IgD-negative memory B cell (primary cell): ENCODE data around the gene PRPH2. TPM values are rescaled to one million over a fixed set of nuclear protein-coding genes. Genes with fewer than 3 reads are reported as not detected.
"Not testable (repeated sequence)": the region's sequence is repeated elsewhere in the genome, so short reads cannot be mapped to it uniquely, and the experiment has no call there.

Source experiments
- H3K27ac Mint-ChIP-seq, 3 donors: one replicate each; pipeline ENCODE4 v1.8.0; 2020 to 2022; ENCODE audit warnings: mild to moderate bottlenecking in 3 of 3, mixed read lengths in 3 of 3, moderate library complexity in 1 of 3
- H3K27me3 Mint-ChIP-seq: one replicate; pipeline ENCODE4 v1.8.0; 2021; ENCODE audit warnings: mixed read lengths
- H3K36me3 Mint-ChIP-seq: one replicate; pipeline ENCODE4 v1.8.0; 2020; ENCODE audit warnings: mild to moderate bottlenecking, mixed read lengths
- H3K4me1 Mint-ChIP-seq, 3 donors: one replicate each; pipeline ENCODE4 v1.8.0; 2020 to 2022; ENCODE audit warnings: mixed read lengths in 3 of 3, mild to moderate bottlenecking in 1 of 3
- H3K4me3 Mint-ChIP-seq, 4 donors: one replicate each; pipeline ENCODE4 v1.8.0; 2020 to 2022; ENCODE audit warnings: mild to moderate bottlenecking in 4 of 4, mixed read lengths in 4 of 4, moderate library complexity in 3 of 4
- H3K9me3 Mint-ChIP-seq, 3 donors: one replicate each; pipeline ENCODE4 v1.8.0; 2020 to 2021; ENCODE audit warnings: mixed read lengths in 3 of 3, mild to moderate bottlenecking in 1 of 3
- polyA plus RNA-seq: library from polyadenylated mRNA; unstranded; fragments of 300-500 nt; fragmentation: Illumina TruSeq; gene quantifications from one replicate; pipeline ENCODE4 v1.2.3, GENCODE V29; 2021

Gene PRPH2
- polyA plus RNA-seq, 1 donor from 2014 or later = not detected

DNA sequence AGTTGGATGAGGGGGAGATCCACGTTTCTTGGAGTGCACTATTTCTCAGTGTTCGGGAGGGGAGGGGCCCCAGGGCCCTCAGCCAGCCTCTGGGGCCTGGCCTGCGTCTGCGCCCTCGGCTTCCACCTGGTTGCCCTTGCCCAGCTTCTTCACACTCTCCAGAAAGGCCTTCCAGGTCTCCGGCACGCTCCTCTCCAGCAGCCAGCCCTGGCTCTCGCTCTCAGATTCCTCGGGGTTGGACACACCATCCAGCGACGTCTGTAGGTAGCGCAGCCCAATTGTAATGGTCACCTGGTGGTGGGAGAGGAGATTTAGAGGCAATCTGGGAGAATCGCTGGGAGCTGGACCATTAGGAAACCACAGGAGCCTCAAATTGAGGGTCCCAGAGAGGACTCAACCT lies 24.2 kb downstream of the PRPH2 start:
- no peaks in the 10 kb centered on the region for H3K27me3 Mint-ChIP-seq
- peaks cover 4 to 10% (median 8%) of the 10 kb centered on the region in 3 donors for H3K4me1 Mint-ChIP-seq
- H3K27ac Mint-ChIP-seq = no peak overlapping the region

DNA sequence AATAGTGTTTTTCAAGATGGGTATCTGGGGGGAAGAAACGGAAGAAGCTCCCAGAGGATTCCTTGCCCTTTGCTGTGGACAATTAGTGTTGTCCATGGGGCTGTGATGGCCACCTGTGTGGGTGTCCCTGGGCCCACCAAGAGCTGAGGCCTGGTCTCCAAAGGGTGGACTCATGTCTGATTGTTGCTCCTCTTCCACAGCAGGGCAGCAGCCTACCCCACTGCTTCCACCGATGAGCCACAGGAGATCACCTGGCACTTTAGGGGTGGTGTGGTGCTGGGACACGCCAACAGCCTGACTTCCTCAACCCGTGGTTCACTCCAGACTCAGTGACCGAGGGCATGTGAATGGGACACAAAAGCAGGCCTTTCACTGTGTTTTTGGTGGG lies 25.1 kb downstream of the PRPH2 start:
- H3K4me3 Mint-ChIP-seq = no peak overlapping the region
- peaks cover 4 to 14% (median 8%) of the 10 kb centered on the region in 3 donors for H3K4me1 Mint-ChIP-seq
- H3K36me3 Mint-ChIP-seq = no peaks in the 10 kb centered on the region
- H3K27me3 Mint-ChIP-seq = no peaks in the 10 kb centered on the region
- peak overlapping the region in 1 of 3 donors; percentile 63 for H3K27ac Mint-ChIP-seq
- H3K9me3 Mint-ChIP-seq = no peaks in the 10 kb centered on the region

More for the DNA sequence above, 24.2 kb downstream of the PRPH2 start:
- no peaks in the 10 kb centered on the region for H3K9me3 Mint-ChIP-seq
- no peak overlapping the region for H3K4me3 Mint-ChIP-seq
- H3K36me3 Mint-ChIP-seq = no peaks in the 10 kb centered on the region

DNA sequence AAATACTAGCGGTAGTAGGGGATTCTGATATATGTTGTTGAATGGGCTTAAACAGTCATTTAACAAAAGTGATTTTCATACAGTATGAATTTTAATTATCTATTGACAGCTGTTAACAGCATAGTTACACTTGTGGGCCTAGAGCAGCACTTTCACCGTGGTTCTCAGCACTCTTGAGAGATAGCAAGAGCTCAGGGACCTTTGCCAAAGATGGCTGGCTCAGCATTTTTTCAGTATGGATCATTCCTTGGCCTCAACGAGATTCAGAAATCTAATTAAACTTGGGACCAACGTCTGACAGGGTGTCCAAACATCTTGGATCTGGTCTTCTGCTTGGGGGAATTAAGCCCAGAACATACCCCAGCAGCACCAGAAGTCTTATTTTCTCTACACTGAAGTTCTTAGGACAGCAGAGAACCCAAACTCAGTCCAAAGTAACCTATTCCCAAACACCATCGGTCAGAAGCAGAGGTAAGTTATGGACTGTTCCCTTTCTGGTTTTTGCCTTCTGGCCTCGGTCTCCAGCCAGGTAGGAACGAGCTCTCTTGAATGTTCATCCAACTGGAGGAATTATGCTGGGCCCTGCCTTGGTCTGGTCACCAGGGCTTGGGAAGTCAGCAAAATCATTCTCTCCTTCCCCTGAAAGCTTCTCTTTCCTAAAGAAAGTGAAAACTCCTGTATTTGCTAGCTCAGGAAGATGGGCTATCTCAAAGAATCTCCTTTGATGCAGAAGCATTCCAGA lies 25.7 kb downstream of the PRPH2 start:
- H3K27me3 Mint-ChIP-seq = no peaks in the 10 kb centered on the region
- H3K9me3 Mint-ChIP-seq = no peaks in the 10 kb centered on the region
- peak overlapping the region in 1 of 3 donors; percentile 63 for H3K27ac Mint-ChIP-seq
- H3K4me3 Mint-ChIP-seq = no peak overlapping the region
- H3K4me1 Mint-ChIP-seq = peaks cover 4 to 14% (median 8%) of the 10 kb centered on the region in 3 donors
- H3K36me3 Mint-ChIP-seq = no peaks in the 10 kb centered on the region

DNA sequence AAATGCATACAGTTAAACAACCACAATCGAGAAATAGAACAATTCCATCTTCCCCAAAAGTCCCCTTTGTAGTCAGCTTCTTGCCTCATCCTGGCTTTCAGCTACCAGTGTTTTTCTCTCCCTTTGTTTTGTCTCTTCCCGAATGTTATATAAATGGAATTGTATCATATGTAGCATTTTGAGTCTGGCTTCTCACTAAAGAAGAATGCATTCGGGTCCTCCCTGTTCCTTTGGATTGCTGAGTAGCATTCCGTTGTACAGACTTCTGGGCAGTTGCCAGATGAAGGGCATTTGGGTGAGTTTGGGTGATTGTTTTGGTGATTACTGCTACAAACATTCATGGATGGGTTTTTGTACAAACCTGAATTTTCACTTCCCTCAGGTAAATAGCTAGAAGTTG lies 27.8 kb downstream of the PRPH2 start:
- Mint-ChIP-seq H3K36me3 (no peaks in the 10 kb centered on the region), H3K27ac (peak overlapping the region in 2 of 3 donors; percentile 17 to 35), H3K27me3 (no peaks in the 10 kb centered on the region), H3K9me3 (no peaks in the 10 kb centered on the region), H3K4me1 (peaks cover 4 to 19% (median 12%) of the 10 kb centered on the region in 3 donors), H3K4me3 (no peak overlapping the region)

DNA sequence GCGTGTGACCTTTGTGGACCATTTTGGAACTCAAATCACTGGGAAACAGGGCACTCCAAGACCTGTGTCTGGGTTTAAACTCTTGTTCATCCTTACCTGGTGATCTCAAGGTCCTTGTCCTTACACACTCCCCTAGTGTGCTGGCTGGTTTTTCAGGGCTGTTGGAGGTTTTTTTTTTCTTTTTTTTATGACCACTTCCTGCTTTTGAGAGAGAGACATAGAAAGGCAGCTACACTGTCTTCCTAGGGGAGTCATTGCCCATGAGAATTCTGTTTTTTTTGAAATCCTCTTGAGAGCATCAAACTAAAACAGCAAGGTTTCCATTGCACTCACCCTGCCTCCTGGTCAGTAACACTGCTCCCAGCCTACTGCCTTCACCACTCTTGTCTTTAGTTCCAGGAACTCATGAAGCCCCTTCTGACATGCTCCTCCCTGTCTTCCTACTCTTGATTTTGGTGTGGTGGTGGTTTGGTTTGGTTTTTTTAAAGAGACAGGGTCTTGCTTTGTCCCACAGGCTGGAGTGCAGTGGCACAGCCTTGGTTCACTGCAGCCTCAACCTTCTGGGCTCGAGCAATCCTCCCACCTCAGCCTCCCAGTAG lies 28.6 kb downstream of the PRPH2 start:
- no peak overlapping the region for H3K4me3 Mint-ChIP-seq
- peak overlapping the region; percentile 24 to 74 (median 26) for H3K27ac Mint-ChIP-seq
- no peaks in the 10 kb centered on the region for H3K27me3 Mint-ChIP-seq
- no peaks in the 10 kb centered on the region for H3K36me3 Mint-ChIP-seq
- H3K4me1 Mint-ChIP-seq = peaks cover 4 to 19% (median 12%) of the 10 kb centered on the region in 3 donors
- no peaks in the 10 kb centered on the region for H3K9me3 Mint-ChIP-seq

DNA sequence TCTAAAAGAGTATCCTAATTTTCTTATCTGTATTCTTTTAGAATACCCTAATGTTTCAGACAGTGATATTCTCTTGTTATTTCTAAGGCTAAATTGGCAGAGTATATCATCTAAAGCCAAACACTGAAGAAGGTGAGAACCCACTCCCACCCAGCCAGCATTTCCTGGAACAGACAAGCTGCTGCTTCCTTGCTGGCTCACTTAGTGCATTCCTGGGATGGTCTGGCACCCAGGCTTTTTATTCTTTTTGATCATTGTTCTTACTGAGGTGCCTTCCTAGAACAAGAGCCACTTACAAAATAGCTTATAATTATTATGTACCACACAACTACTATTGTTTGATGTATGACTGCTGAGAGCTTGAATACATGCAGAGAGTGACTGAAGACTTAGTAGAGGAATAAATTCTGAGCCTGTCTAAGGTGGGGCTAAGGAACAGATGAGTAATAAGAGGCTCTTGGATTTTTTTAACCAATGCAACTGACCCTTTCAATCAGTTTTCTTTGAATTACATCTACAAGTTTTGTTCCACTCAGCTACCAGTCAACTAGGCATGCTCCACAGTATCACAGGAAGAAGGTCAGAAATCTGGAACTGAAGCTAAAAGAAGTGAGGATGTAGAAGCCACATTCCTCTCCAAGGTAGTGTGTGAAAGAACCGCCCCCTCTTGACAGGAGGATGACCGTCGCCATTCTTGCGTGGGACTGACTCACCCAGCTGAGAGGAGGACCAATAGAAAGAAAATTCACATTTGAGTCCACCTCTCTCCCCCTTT lies 30.1 kb downstream of the PRPH2 start:
- Mint-ChIP-seq H3K27ac (peak overlapping the region in 1 of 3 donors; percentile 24), H3K27me3 (no peaks in the 10 kb centered on the region), H3K36me3 (no peaks in the 10 kb centered on the region), H3K4me1 (peaks cover 4 to 19% (median 12%) of the 10 kb centered on the region in 3 donors), H3K9me3 (no peaks in the 10 kb centered on the region), H3K4me3 (no peak overlapping the region)

DNA sequence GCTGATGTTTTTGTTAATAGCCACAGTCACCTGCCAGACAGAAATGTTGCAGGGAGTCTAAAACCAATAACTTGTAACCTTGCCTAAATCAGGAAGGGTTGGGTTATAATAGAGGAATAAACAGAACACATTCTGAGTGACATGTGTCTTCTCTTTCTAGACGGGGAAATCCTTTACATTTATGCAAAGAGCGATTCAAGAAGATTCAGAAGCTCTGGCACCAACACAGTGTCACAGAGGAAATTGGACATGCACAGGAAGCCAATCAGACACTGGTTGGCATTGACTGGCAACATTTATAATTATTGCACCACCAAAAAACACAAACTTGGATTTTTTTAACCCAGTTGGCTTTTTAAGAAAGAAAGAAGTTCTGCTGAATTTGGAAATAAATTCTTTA lies 31.5 kb downstream of the PRPH2 start:
- Mint-ChIP-seq H3K27me3 (no peaks in the 10 kb centered on the region), H3K27ac (peak overlapping the region in 1 of 3 donors; percentile 21), H3K4me3 (no peak overlapping the region), H3K9me3 (no peaks in the 10 kb centered on the region), H3K4me1 (peaks cover 4 to 19% (median 12%) of the 10 kb centered on the region in 3 donors), H3K36me3 (peaks cover 3% of the 10 kb centered on the region)

DNA sequence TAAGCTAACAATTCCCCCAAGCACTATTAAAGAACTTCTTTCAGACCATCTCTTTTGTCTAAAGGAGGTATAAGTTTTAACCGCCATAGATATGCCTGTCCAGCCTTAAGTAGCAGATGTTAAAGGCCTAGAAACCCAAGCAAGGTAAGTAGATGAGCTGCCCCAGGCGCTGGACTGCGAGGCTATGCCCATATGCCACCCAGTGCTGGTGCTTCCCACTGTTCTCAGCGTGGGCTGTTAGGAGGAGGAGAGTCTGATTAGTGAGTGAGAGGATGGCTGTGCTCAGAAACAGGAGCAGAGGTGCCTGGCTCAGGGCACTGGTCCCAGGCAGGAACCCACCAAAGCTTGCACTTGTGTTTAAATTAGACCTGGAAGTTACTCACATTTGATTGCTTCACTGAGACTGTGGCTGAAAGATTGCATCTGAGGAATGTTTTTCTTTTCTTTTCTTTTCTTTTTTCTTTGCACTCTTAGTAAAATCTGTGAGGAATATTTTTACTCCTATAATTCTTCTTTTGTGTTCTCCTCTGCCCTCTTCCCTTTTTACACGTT lies 32.2 kb downstream of the PRPH2 start:
- H3K27ac Mint-ChIP-seq = no peak overlapping the region
- no peaks in the 10 kb centered on the region for H3K27me3 Mint-ChIP-seq
- H3K36me3 Mint-ChIP-seq = peaks cover 4% of the 10 kb centered on the region
- H3K9me3 Mint-ChIP-seq = no peaks in the 10 kb centered on the region
- no peak overlapping the region for H3K4me3 Mint-ChIP-seq
- peaks cover 4 to 19% (median 12%) of the 10 kb centered on the region in 3 donors for H3K4me1 Mint-ChIP-seq

DNA sequence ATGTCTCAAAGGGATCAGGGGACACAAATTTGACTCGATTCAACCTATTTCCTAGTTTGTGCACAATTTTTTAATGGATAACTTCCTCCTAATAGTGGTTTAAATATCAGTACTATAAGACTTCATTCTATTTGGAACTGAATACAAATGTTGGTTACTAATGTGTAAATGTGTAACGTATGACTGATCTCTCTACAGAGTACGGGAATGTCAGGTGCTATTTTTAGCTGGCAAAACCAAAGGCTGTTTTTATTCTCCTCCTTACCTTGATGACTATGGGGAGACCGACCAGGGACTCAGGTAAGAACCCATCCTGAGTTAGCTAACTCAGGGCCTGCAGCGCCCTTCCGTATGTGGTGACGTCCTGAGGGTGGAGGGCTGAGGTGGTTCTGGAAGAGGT lies 33.0 kb downstream of the PRPH2 start:
- no peaks in the 10 kb centered on the region for H3K9me3 Mint-ChIP-seq
- H3K36me3 Mint-ChIP-seq = peaks cover 6% of the 10 kb centered on the region
- peak overlapping the region in 2 of 3 donors; percentile 53 to 68 for H3K27ac Mint-ChIP-seq
- peaks cover 4 to 15% (median 10%) of the 10 kb centered on the region in 3 donors for H3K4me1 Mint-ChIP-seq
- H3K4me3 Mint-ChIP-seq = no peak overlapping the region
- H3K27me3 Mint-ChIP-seq = no peaks in the 10 kb centered on the region

DNA sequence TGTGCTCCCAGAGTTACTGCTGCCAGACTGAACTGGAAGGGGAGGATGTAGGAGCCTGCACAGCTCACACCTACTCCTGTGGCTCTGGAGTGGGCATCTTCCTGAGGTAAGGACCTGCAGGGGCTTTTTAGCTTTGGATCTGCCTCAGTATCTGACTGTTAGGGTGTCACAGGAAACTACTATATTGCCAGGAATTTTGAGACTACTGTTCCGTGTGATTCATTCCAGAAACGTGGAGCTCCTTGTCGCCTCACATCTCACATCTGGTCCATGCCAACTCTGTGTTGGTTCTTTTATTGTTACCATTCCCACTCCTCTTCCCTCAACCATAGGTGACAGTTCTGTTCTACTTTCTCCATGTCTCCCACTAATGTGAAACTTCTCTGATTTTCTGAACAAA lies 34.1 kb downstream of the PRPH2 start:
- peaks cover 0 to 9% (median 4%) of the 10 kb centered on the region in 3 donors for H3K4me1 Mint-ChIP-seq
- no peak overlapping the region for H3K4me3 Mint-ChIP-seq
- no peaks in the 10 kb centered on the region for H3K27me3 Mint-ChIP-seq
- H3K36me3 Mint-ChIP-seq = peaks cover 8% of the 10 kb centered on the region
- no peaks in the 10 kb centered on the region for H3K9me3 Mint-ChIP-seq
- peak overlapping the region in 1 of 3 donors; percentile 1 for H3K27ac Mint-ChIP-seq

DNA sequence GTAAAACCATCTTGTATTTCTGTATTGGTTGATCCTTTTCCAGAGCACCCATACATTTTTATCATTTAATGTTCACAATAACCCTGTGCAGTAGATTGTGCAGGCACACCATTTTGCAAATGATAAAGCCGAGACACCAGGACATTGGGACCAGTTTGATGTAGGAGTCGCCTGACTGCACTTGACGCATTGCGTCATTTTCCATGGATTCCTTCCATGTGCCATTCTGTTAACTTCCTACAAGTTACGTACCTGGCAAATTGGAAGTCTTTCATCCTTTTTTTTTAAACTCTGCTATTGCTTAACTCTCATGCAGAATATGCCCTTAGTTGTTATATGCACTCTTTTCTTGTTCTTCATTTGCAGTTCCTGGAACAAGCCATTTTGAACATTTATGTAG lies 43.0 kb downstream of the PRPH2 start:
- Mint-ChIP-seq H3K27me3 (no peaks in the 10 kb centered on the region), H3K4me3 (no peak overlapping the region), H3K36me3 (peaks cover 10% of the 10 kb centered on the region), H3K27ac (no peak overlapping the region), H3K9me3 (no peaks in the 10 kb centered on the region), H3K4me1 (no peaks in the 10 kb centered on the region)

DNA sequence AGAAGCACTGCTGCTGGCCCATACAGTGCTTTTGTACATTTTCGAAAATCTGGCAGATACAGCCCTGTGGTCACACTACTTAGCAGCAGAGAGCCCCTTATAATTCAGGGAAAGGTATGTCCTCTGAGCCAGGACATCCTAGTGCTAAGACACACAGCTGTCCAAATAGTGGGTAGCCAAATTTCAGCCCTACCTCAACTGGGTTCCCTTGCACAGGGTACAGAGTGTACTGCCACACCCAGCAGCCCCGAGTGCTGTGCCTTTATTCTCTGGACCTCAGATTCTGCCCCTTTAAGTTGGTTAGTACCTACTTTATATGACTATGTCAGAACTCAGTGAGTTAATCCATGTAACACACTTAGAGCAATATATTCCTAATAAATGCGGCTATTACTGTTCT lies 47.6 kb downstream of the PRPH2 start:
- Mint-ChIP-seq H3K4me1 (no peaks in the 10 kb centered on the region), H3K27ac (no peak overlapping the region), H3K4me3 (no peak overlapping the region), H3K27me3 (no peaks in the 10 kb centered on the region), H3K36me3 (peaks cover 2% of the 10 kb centered on the region), H3K9me3 (no peaks in the 10 kb centered on the region)

DNA sequence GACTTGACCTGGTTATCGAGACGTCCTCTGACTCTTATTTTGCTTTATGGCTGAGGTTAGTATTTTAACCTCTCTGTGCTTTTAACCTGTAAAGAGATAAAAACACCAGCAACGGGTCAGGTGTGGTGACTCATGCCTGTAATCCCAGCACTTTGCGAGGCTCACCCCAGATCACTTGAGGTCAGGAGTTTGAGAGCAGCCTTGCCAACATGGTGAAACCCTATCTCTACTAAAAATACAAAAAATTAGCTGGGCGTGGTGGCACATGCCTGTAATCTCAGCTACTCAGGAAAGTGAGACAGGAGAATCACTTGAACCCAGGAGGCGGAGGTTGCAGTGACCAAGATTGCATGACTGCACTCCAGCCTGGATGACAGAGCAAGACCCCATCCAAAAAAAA lies 48.0 kb downstream of the PRPH2 start:
- H3K27ac Mint-ChIP-seq, H3K4me1 Mint-ChIP-seq, H3K27me3 Mint-ChIP-seq, H3K36me3 Mint-ChIP-seq, H3K4me3 Mint-ChIP-seq, H3K9me3 Mint-ChIP-seq: not testable (repeated sequence)

DNA sequence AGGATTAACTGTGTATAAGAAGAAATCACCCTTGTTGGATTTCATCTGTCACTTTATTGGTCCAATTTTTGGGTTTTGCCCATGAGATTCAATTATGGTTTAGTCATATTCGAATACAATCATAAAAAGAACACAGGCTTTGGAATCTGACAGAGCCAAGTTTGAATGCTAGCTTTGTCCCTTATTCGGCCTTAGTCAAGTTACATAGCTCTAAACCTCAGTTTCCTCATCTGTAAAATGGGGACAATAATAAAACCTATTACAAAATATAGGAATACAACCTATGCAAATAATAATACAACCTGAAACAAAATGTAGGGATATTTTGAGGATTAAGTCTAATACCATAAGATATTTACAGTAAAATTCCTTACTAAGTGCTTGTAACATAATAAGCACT lies 57.7 kb downstream of the PRPH2 start:
- H3K27me3 Mint-ChIP-seq = no peaks in the 10 kb centered on the region
- H3K27ac Mint-ChIP-seq = no peak overlapping the region
- peaks cover 0 to 2% (median 0%) of the 10 kb centered on the region in 3 donors for H3K4me1 Mint-ChIP-seq
- H3K36me3 Mint-ChIP-seq = peaks cover 2% of the 10 kb centered on the region
- H3K9me3 Mint-ChIP-seq = no peaks in the 10 kb centered on the region
- H3K4me3 Mint-ChIP-seq = no peak overlapping the region

DNA sequence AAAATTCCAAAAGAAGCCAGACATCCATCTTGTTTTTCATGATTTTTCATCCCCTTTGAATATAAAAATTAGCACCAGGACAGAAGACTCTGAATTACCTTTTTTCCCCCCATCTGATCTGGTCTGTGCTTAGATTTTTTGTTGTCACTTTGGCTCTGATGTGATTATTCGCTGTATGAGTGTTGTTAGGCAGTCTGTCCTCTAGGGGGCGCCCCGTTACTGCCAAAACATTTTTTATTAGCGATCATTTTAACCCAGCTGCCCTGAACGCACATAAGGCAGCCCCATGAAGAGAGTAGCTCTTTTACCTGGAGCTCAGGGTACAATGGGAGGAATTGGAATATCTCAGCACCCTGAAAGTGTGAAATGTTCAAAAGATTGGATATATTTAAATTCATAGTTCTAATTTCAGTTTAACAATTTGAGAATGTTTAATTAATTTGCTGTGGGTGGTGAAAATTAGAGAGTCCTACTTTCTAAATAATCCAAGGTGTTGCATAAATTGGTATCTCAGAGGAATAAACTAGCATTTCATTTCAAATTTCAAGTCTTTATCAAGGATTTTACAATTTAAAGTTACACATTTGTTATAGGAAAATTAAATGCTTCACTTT lies 60.8 kb downstream of the PRPH2 start:
- Mint-ChIP-seq H3K4me3 (no peak overlapping the region), H3K27ac (peak overlapping the region in 2 of 3 donors; percentile 8 to 26), H3K36me3 (peaks cover 3% of the 10 kb centered on the region), H3K4me1 (peaks cover 0 to 2% (median 0%) of the 10 kb centered on the region in 3 donors), H3K9me3 (no peaks in the 10 kb centered on the region), H3K27me3 (no peaks in the 10 kb centered on the region)
